H9 (cell line): ENCODE data around the gene DOCK1. TPM values are rescaled to one million over a fixed set of nuclear protein-coding genes. Genes with fewer than 3 reads are reported as not detected.

ENCODE experiments used
- DNase-seq: peaks from one replicate; pipeline ENCODE4 v3.0.0-alpha.2; 2017
- H2AFZ ChIP-seq: one replicate; pipeline ENCODE4 v1.6.1; 2013; ENCODE audit warnings: mild to moderate bottlenecking, low read length, control low read depth, moderate library complexity
- H2AK5ac ChIP-seq: 2 replicates; pipeline ENCODE4 v1.6.1; 2013; ENCODE audit warnings: low read length, control low read depth, mixed read lengths; ENCODE audit not compliant: insufficient read length
- H2BK120ac ChIP-seq: one replicate; pipeline ENCODE4 v1.6.1; 2013; ENCODE audit warnings: low read depth, mild to moderate bottlenecking, low read length, control low read depth, inconsistent platforms; ENCODE audit not compliant: poor library complexity, severe bottlenecking
- H2BK12ac ChIP-seq: 2 replicates; pipeline ENCODE4 v1.6.1; 2013; ENCODE audit warnings: low read length, control low read depth, mixed read lengths, low read depth; ENCODE audit not compliant: insufficient read length
- H2BK15ac ChIP-seq: 2 replicates; pipeline ENCODE4 v1.6.1; 2013; ENCODE audit warnings: low read depth, low read length, control low read depth
- H2BK20ac ChIP-seq: one replicate; pipeline ENCODE4 v1.6.1; 2013; ENCODE audit warnings: low read depth, mild to moderate bottlenecking, low read length, control low read depth, inconsistent platforms; ENCODE audit not compliant: poor library complexity, severe bottlenecking
- H2BK5ac ChIP-seq: 2 replicates; pipeline ENCODE4 v1.6.1; 2013; ENCODE audit warnings: low read length, control low read depth, mixed read lengths; ENCODE audit not compliant: insufficient read length
- H3K14ac ChIP-seq: 2 replicates; pipeline ENCODE4 v1.6.1; 2013; ENCODE audit warnings: low read length, control low read depth; ENCODE audit not compliant: insufficient read depth
- H3K18ac ChIP-seq: 2 replicates; pipeline ENCODE4 v1.6.1; 2013; ENCODE audit warnings: low read depth, mild to moderate bottlenecking, mixed read lengths, low read length, control low read depth; ENCODE audit not compliant: insufficient read length
- H3K23ac ChIP-seq: 2 replicates; pipeline ENCODE4 v1.6.1; 2013; ENCODE audit warnings: low read length, control low read depth, mixed read lengths, low read depth; ENCODE audit not compliant: insufficient read length
- H3K23me2 ChIP-seq: 2 replicates; pipeline ENCODE4 v1.6.1; 2013; ENCODE audit warnings: low read depth, mild to moderate bottlenecking, mixed read lengths, low read length, control low read depth; ENCODE audit not compliant: insufficient read length, poor library complexity, severe bottlenecking
- H3K27ac ChIP-seq: 2 replicates; pipeline ENCODE4 v1.5.1; 2013; ENCODE audit warnings: low read length, control low read depth, mixed read lengths, low read depth; ENCODE audit not compliant: insufficient read length
- H3K27me3 ChIP-seq: 2 replicates; pipeline ENCODE4 v1.6.1; 2013; ENCODE audit warnings: low read length, control low read depth, inconsistent platforms; ENCODE audit not compliant: insufficient read depth
- H3K4ac ChIP-seq: 2 replicates; pipeline ENCODE4 v1.6.1; 2013; ENCODE audit warnings: low read depth, mild to moderate bottlenecking, control low read depth, inconsistent platforms, low read length, moderate library complexity
- H3K4me1 ChIP-seq: 2 replicates; pipeline ENCODE4 v1.6.1; 2013; ENCODE audit warnings: low read length, control low read depth, inconsistent platforms; ENCODE audit not compliant: insufficient read depth
- H3K4me2 ChIP-seq: 2 replicates; pipeline ENCODE4 v1.6.1; 2013; ENCODE audit warnings: low read length, control low read depth, mixed read lengths; ENCODE audit not compliant: insufficient read length, insufficient read depth
- H3K56ac ChIP-seq: 2 replicates; pipeline ENCODE4 v1.6.1; 2013; ENCODE audit warnings: low read depth, mild to moderate bottlenecking, mixed read lengths, low read length, control low read depth; ENCODE audit not compliant: insufficient read length
- H3K79me1 ChIP-seq: 2 replicates; pipeline ENCODE4 v1.6.1; 2013; ENCODE audit warnings: low read depth, mild to moderate bottlenecking, moderate library complexity, low read length, control low read depth, inconsistent platforms; ENCODE audit not compliant: insufficient read depth, poor library complexity, severe bottlenecking
- H3K79me2 ChIP-seq: 2 replicates; pipeline ENCODE4 v1.6.1; 2013; ENCODE audit warnings: low read length, control low read depth, inconsistent platforms; ENCODE audit not compliant: insufficient read depth
- H3K9ac ChIP-seq: 2 replicates; pipeline ENCODE4 v1.6.1; 2013; ENCODE audit warnings: low read length, control low read depth, mixed read lengths; ENCODE audit not compliant: insufficient read length; ENCODE audit errors: extremely low read depth
- H3K9me3 ChIP-seq: one replicate; pipeline ENCODE4 v1.6.1; 2013; ENCODE audit warnings: low read depth, low read length, inconsistent platforms; ENCODE audit not compliant: control insufficient read depth
- H3T11ph ChIP-seq: one replicate; pipeline ENCODE4 v1.6.1; 2013; ENCODE audit warnings: mild to moderate bottlenecking, low read length, control low read depth, inconsistent platforms
- H4K20me1 ChIP-seq: one replicate; pipeline ENCODE4 v1.6.1; 2013; ENCODE audit not compliant: control insufficient read depth, insufficient read length, insufficient read depth
- H4K5ac ChIP-seq: 2 replicates; pipeline ENCODE4 v1.6.1; 2013; ENCODE audit warnings: low read depth, mild to moderate bottlenecking, mixed read lengths, low read length, control low read depth; ENCODE audit not compliant: insufficient read length
- H4K8ac ChIP-seq: replicated peaks from 2 replicates; pipeline ENCODE4 v1.6.1; 2013; ENCODE audit warnings: low read length, control low read depth, mixed read lengths, low read depth; ENCODE audit not compliant: insufficient read length
- H4K91ac ChIP-seq: 2 replicates; pipeline ENCODE4 v1.6.1; 2013; ENCODE audit warnings: low read depth, mild to moderate bottlenecking, moderate library complexity, mixed read lengths, low read length, control low read depth; ENCODE audit not compliant: insufficient read length
- H3K27ac Mint-ChIP-seq, 3 experiments: 2 replicates in 2 of 3; 3 replicates in 1 of 3; pipeline ENCODE4 v1.8.0; 2020 to 2021; ENCODE audit warnings: mixed read lengths in 3 of 3, mild to moderate bottlenecking in 1 of 3, moderate library complexity in 1 of 3
- H3K27me3 Mint-ChIP-seq: 2 replicates; pipeline ENCODE4 v1.8.0; 2021; ENCODE audit warnings: low read depth, mild to moderate bottlenecking, moderate library complexity, mixed read lengths
- H3K36me3 Mint-ChIP-seq, 3 experiments: 2 replicates in 2 of 3; 3 replicates in 1 of 3; pipeline ENCODE4 v1.8.0; 2020 to 2021; ENCODE audit warnings: low read depth in 3 of 3, mixed read lengths in 3 of 3; ENCODE audit not compliant: insufficient read depth in 1 of 3
- H3K4me1 Mint-ChIP-seq, 2 experiments: 2 replicates each; pipeline ENCODE4 v1.8.0; 2020; ENCODE audit warnings: mixed read lengths in 2 of 2
- H3K4me3 Mint-ChIP-seq, 2 experiments: 2 replicates in 1 of 2; 3 replicates in 1 of 2; pipeline ENCODE4 v1.8.0; 2020 to 2021; ENCODE audit warnings: mild to moderate bottlenecking in 2 of 2, mixed read lengths in 2 of 2, moderate library complexity in 1 of 2
- H3K9me3 Mint-ChIP-seq, 2 experiments: 2 replicates in 1 of 2; 3 replicates in 1 of 2; pipeline ENCODE4 v1.8.0; 2020; ENCODE audit warnings: mild to moderate bottlenecking in 2 of 2, mixed read lengths in 2 of 2, moderate library complexity in 1 of 2
- WGBS: extraction: QIAGEN DNeasy Blood & Tissue Kit; methylation state at CpG from one replicate; pipeline ENCODE4 v1.1.7; 2013; ENCODE audit warnings: missing lambda C conversion rate, low lambda C conversion rate, mixed read lengths; ENCODE audit not compliant: insufficient read length; ENCODE audit errors: extremely low coverage; 5-methylcytosine and 5-hydroxymethylcytosine counted together
- total RNA-seq: library from RNA; stranded (reverse); gene quantifications from 2 replicates; pipeline ENCODE4 v1.2.1, GENCODE V29; 2021
- TF ChIP-seq, protein P1 (sequence below): fragments of 200-600 bp; sonication (generic); conservative IDR thresholded peaks from 3 replicates; pipeline ENCODE4 v1.8.0; 2021; ENCODE audit warnings: antibody characterized with exemption, mild to moderate bottlenecking

The DOCK1 gene
- total RNA-seq, 1 experiment from 2014 or later, result 57.0 TPM

DNA sequence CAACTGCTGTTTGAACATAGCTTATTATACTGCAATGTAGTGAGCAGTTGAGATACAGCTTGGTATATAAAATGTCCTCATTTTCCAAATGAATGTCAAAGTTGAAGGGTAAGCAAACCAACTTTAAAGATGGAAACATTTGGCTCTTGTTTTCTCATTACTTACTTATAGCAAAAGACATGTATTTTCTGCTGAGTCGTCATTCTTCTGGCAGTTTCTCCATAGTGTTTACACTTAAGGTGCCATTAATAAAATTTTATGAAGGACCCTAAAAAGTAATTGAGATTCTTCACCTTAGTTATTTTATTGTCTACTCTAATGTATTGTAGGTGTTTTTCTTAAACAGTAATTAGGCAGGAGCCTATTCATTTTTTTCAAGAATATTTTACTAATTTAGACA is 222.6 kb downstream of the DOCK1 start:
- Histone ChIP-seq H4K8ac (no peak overlapping the region), H4K20me1 (no peaks in the 10 kb centered on the region), H2BK12ac (no peak overlapping the region), H4K5ac (no peak overlapping the region), H3K9me3 (no peaks in the 10 kb centered on the region), H3K27me3 (no peaks in the 10 kb centered on the region), H2BK20ac (no peak overlapping the region), H3T11ph (no peak overlapping the region), H3K14ac (no peak overlapping the region), H3K79me2 (no peaks in the 10 kb centered on the region), H3K27ac (no peak overlapping the region), H2BK120ac (no peak overlapping the region), H2AFZ (no peak overlapping the region), H3K23me2 (no peaks in the 10 kb centered on the region), H3K4ac (no peak overlapping the region), H4K91ac (no peak overlapping the region), H3K9ac (no peak overlapping the region), H3K4me2 (no peak overlapping the region), H2BK15ac (no peak overlapping the region), H2AK5ac (no peak overlapping the region), H3K79me1 (no peaks in the 10 kb centered on the region), H3K4me1 (no peaks in the 10 kb centered on the region), H3K56ac (no peak overlapping the region), H2BK5ac (no peak overlapping the region), H3K18ac (no peak overlapping the region), H3K23ac (no peak overlapping the region)
- H3K36me3 Mint-ChIP-seq, result peaks cover 12 to 27% (median 22%) of the 10 kb centered on the region in 3 experiments; a peak in 6 of 7 replicates
- TF ChIP-seq, protein P1, sequence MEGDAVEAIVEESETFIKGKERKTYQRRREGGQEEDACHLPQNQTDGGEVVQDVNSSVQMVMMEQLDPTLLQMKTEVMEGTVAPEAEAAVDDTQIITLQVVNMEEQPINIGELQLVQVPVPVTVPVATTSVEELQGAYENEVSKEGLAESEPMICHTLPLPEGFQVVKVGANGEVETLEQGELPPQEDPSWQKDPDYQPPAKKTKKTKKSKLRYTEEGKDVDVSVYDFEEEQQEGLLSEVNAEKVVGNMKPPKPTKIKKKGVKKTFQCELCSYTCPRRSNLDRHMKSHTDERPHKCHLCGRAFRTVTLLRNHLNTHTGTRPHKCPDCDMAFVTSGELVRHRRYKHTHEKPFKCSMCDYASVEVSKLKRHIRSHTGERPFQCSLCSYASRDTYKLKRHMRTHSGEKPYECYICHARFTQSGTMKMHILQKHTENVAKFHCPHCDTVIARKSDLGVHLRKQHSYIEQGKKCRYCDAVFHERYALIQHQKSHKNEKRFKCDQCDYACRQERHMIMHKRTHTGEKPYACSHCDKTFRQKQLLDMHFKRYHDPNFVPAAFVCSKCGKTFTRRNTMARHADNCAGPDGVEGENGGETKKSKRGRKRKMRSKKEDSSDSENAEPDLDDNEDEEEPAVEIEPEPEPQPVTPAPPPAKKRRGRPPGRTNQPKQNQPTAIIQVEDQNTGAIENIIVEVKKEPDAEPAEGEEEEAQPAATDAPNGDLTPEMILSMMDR, result no peak
- H3K4me1 Mint-ChIP-seq, result no peaks in the 10 kb centered on the region
- no peak overlapping the region for H3K4me3 Mint-ChIP-seq
- no peak for DNase-seq
- no peaks in the 10 kb centered on the region for H3K9me3 Mint-ChIP-seq
- no CpG with 5 or more reads among the region's 1 CpG for WGBS
- H3K27me3 Mint-ChIP-seq, result no peaks in the 10 kb centered on the region
- H3K27ac Mint-ChIP-seq, result no peak overlapping the region
